ENCODE measurements around the gene FAM53A. TPM values are rescaled to one million over a fixed set of nuclear protein-coding genes. Genes with fewer than 3 reads are reported as not detected.

The FAM53A gene
- 1 to 10 TPM; 3.1 to 5.0 TPM for total RNA-seq

DNA sequence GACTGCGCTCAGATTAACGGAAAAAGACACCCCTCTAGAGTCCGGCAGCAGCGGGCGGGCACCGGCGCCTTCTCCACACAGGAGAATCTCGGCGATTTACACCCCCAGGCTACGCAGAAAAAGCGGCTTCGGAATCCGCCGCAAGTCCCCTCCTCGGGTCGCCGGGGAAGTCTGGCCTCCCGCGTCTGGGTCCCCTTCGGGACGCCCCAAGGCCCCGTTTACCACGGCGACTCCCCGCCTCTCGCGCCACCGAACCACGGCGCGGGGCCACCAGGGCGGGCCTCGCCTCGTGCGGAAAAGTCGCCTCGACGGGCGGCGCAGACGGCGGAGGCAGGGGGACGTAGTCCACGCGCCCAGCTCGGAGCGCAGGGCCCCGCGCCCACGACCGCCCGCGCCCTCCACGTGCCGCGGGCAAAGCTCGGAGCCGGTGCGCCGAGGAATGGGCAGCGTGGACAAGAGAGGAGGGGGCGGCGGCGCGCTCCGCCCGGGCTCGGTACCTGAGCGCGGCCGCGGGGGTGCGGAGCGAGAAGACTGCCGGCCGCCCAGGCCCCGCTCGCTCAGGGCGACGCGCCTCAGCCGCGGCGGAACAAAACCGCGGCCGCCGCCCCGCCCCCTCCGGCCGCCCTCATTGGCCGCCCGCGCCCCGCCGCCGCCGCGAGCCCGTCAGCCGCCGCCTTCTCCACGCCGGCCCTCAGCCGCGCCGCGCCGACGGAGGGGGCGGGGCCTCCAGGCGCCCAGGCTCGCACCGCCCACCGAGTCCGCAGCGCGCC lies at the start of gene FAM53A:
FAM53A (minus strand) TSS at position 578 of the 770 bp plus-strand sequence. CDS start 15,572 bp downstream, outside the sequence.

DNA sequence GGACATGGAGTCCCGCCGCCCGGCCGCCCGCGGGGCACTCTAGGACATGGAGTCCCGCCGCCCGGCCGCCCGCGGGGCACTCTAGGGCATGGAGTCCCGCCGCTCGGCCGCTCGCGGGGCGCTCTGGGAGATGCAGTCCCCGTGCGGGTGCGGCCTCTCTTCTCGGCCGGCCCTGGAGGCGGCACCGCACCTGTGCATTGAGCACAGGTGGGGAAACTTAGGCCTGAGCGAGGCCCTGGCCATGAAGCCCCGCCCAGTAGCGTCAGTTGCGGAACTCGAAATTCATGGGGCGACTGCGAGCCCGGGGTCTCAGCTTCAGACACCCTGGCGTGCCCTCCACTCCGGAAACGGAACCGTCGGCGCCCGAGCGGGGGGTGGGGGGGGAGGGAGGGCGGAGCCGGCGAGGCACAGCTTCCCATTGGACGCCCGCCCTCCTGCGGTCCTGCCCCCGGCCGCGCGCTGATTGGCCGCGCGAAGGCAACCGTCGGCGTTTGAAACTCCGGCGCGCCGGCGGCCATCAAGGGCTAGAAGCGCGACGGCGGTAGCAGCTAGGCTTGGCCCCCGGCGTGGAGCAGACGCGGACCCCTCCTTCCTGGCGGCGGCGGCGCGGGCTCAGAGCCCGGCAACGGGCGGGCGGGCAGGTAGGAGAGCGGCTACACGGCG lies 37.0 kb upstream of the FAM53A start, which contains the start of the genes TACC3 and TMEM129:
TACC3 (plus strand) TSS at position 519 of the 663 bp plus-strand sequence. CDS start 1,901 bp downstream, outside the sequence.
TMEM129 (minus strand) TSS at position 321 of the 663 bp plus-strand sequence. CDS start 486 bp downstream, outside the sequence.

DNA sequence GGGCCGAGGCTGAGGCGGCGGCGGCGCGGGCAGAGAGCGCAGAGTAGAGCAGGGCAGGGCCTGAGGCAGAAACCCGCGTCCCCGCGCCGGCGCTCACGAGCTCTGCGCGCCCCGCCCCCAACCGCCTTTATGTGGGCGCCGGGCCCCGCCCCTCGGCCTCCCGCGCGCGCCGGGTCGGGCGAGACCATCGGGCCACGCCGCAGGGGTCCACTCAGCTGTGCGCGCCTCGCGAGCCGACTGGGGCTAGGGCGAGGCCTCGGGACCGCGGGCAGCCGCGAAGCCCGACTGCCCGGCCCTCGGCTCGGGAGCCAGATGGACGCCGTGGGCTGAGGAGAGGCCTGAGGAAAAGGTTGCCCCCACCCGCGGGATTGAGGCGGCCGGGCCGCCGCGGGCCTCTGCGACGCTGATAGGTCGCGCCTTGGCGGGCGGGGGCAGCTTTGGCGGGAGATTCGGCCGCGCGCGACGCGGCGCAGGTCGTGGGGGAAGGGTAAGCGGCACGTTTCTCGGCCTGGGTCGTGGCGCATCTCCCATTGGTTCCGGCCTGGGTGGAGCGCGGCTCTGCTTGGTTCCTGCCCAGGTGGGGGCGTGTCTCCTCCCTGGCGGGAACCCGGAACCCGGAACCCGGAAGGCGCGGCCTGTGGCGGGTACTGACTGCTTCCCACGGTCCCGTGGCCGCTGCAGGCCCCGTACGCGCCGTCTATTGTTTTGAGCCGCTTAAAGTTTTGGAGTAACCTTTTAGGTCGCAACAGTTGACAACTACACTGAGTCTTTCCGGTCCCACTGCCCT lies 28.3 kb upstream of the FAM53A start, which contains the start of gene SLBP:
SLBP (minus strand) TSS at position 104 of the 787 bp plus-strand sequence. CDS start 131 bp downstream, outside the sequence.

Small RNAs within 50 kb of the gene (small RNA-seq; reads per million reads assigned to genes)
- gene RF00019, result 0 reads per million in 2 donors

Other genes with a start within 250 kb of the FAM53A start
- 10 to 100 TPM; 54.4 to 91.2 TPM for gene SLBP, start 28.0 kb upstream of the FAM53A start, total RNA-seq
- gene TMEM129, start 37.0 kb upstream of the FAM53A start, total RNA-seq, result 10 to 100 TPM; 29.0 to 43.4 TPM
- 10 to 100 TPM; 10.7 to 22.6 TPM for gene TACC3, start 37.2 kb upstream of the FAM53A start, total RNA-seq
- under 1 TPM; under 0.01 TPM for gene FGFR3, start 109.0 kb upstream of the FAM53A start, total RNA-seq
- 10 to 100 TPM; 77.4 to 95.9 TPM for gene LETM1, start 171.8 kb upstream of the FAM53A start, total RNA-seq
- gene NSD2, start 187.1 kb upstream of the FAM53A start, total RNA-seq, result 10 to 100 TPM; 33.4 to 54.9 TPM